Mononuclear cell (primary cell): Measurements from ENCODE around the gene JPH3. TPM values are rescaled to one million over a fixed set of nuclear protein-coding genes. Genes with fewer than 3 reads are reported as not detected.

Experiments
- H3K27me3 ChIP-seq: 2 replicates; pipeline ENCODE4 v1.6.0; 2011; ENCODE audit warnings: low read length, control low read depth; ENCODE audit not compliant: insufficient read depth
- H3K4me1 ChIP-seq: 2 replicates; pipeline ENCODE4 v1.5.1; 2011; ENCODE audit warnings: mild to moderate bottlenecking, low read length, control low read depth; ENCODE audit not compliant: insufficient read depth
- H3K4me3 ChIP-seq: 2 replicates; pipeline ENCODE4 v1.5.1; 2011; ENCODE audit warnings: mild to moderate bottlenecking, low read length, moderate library complexity
- H3K9me3 ChIP-seq: 2 replicates; pipeline ENCODE4 v1.5.1; 2011; ENCODE audit warnings: low read depth, mild to moderate bottlenecking, control low read depth, low read length
- total RNA-seq: library from RNA; depleted of rRNA; stranded (reverse); fragments of >200 nt; gene quantifications from one replicate; pipeline ENCODE4 v1.2.3, GENCODE V29; 2012

The JPH3 gene
- not detected for total RNA-seq

DNA sequence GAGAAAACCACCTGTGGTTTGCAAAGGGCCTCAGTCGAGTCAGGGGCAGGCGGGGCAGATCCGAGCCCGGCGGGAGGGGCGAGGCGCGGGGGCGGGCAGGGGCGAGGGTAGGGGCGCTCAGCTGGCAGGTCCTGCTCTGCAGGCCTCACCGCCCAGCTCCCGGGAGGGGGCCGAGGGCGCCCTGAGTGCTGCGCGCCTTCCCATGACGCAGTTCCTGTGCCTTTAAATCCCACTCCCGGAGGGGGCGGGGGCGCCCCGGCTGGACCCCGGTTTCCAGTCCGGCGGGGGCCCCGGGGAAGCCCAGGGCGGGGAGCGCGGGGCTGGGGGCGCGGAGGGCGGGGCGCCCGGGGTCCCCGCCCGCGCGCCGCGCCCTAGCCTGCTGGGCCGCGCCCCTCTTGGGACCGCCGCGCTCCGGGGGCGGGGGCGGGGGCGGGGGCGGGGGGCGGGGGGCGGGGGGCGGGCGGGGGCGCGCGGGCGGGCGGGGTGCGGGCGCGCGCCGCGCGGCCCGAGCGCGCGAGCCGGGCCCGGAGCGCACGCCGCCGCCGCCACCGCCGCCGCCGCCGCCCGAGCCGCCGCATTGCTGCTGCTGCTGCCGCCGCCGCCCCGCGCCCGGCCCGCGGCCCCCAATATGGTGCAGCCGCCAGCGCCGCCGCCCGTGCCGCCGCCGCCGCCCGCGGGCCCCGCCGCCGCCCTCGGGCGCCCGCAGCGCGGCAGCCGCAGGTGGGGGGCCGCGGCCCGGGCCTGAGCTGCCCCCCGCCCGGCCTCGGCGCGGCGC is at the start of gene JPH3:
Gene JPH3, plus strand, starts transcription at position 508 of the 775 bp plus-strand sequence. CDS start 639 bp downstream, outside the sequence.
- H3K4me1 ChIP-seq: no peaks in the 10 kb centered on the region
- H3K27me3 ChIP-seq: peaks cover 39% of the 10 kb centered on the region
- H3K9me3 ChIP-seq: no peaks in the 10 kb centered on the region
- H3K4me3 ChIP-seq: no peak within 1 kb of the TSS

- no peaks in the 10 kb centered on the region for H3K27me3 ChIP-seq
- no peaks in the 10 kb centered on the region for H3K9me3 ChIP-seq
- no peak overlapping the region for H3K4me3 ChIP-seq
- H3K4me1 ChIP-seq: peaks cover 20% of the 10 kb centered on the region
Measured at GRCh38 chr16:87552772-87553573, 49.3 kb upstream of the JPH3 start.

GRCh38 chr16:87554754-87555427 is 47.4 kb upstream of the JPH3 start:
- Histone ChIP-seq H3K27me3 (no peaks in the 10 kb centered on the region), H3K4me3 (no peak overlapping the region)

DNA sequence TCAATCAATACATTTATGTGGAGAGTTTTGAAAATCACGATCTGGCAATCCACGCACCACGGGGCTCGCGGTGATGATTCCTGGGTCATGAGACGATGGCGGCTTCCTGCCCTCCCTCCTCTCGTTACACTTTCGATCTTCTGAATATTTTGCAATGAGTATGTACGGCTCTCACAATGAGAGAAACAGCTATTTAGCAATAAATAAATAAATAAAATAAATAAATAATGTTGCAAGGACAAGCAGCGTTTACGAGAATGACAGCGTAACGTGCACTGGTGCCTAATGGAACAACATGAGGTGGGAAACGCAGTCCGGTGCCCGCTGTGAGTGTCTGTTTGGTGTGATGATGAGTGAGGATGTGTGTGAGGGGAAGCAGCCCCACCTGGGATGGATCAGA is 46.7 kb upstream of the JPH3 start:
- Histone ChIP-seq H3K4me3 (no peak overlapping the region), H3K4me1 (peaks cover 20% of the 10 kb centered on the region), H3K27me3 (no peaks in the 10 kb centered on the region)

More at GRCh38 chr16:87554754-87555427, 47.4 kb upstream of the JPH3 start:
- H3K9me3 ChIP-seq: no peaks in the 10 kb centered on the region
- H3K4me1 ChIP-seq: peaks cover 20% of the 10 kb centered on the region

GRCh38 chr16:87556941-87557459 is 45.3 kb upstream of the JPH3 start:
- H3K4me1 ChIP-seq: peaks cover 20% of the 10 kb centered on the region
- H3K27me3 ChIP-seq: no peaks in the 10 kb centered on the region
- H3K4me3 ChIP-seq: no peak overlapping the region
- H3K9me3 ChIP-seq: no peaks in the 10 kb centered on the region

More for the DNA sequence above, 46.7 kb upstream of the JPH3 start:
- no peaks in the 10 kb centered on the region for H3K9me3 ChIP-seq

DNA sequence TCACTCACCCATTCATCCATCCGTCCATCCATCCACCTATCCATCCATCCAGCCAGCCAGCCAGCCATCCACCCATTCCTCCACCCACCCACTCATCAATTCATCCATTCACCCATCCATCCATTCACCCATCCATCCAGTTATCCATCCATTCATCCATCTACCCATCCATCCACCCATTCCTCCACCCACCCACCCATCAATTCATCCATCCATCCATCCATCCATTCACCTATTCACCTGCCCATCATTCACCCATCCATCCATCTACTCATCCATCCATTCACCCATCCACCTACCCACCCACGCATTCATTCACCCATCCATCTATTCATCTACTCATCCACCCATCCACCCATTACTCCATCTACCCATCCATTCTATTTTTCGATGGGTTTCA is 43.6 kb upstream of the JPH3 start:
- Histone ChIP-seq H3K27me3 (no peaks in the 10 kb centered on the region), H3K9me3 (no peaks in the 10 kb centered on the region), H3K4me1 (peaks cover 20% of the 10 kb centered on the region), H3K4me3 (no peak overlapping the region)

DNA sequence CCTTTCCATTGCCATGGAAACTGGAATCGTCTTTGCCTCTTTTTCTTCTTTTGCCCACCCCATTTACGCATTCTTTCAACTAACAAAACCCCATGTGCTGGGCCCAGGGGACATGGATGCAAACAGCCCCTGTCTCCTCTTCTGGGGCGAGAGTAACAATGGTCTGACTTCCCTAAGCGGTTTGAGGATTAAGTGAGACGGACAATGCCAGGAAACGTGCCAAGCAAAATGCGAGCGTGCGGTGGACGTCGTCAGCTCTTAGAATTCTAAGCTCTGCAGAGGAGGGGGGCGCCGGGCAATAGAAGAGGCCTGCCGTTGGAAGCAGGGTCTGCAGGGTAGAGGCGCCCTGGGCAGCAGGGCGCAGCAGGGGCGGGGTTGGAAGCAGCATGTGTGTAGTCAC is 42.4 kb upstream of the JPH3 start:
- Histone ChIP-seq H3K4me1 (peaks cover 10% of the 10 kb centered on the region), H3K27me3 (no peaks in the 10 kb centered on the region), H3K9me3 (no peaks in the 10 kb centered on the region), H3K4me3 (no peak overlapping the region)

DNA sequence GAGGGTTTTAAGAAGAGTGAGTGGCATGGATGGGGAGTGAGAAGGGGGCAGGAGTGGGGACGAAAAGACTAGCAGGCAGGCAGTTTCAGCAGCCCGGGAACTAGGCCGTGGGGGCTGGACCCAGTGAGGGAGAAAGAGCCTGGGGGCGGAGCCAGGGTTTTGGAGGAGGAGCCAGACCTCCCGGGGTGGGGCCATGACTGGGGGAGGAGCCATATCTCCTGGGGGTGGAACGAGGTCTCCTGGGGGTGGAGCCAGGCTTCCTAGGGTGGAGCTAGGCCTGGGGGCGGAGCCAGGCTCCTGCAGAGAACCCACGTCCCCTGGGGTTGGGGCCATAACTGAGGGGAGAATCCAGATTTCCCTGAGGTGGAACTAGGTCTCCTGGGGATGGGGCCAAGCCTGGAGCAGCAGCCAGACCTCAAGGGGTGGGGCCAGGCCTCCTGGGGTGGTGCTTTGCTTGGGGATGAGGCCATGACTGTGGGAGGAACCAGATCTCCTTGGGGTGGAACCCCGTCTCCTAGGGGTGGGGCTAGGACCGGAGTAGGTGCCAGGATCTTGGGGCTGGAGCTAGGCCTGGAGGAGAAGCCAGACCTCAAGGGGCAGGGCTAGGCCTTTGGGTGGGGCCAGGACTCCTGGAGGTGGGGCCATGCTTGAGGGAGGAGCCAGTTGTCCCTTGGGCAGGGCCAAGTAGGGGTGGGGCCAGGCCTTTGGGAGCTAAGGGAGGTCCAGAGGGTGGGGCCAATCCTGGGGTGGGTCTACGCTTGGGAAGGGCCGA is 41.7 kb upstream of the JPH3 start:
- no peak overlapping the region for H3K4me3 ChIP-seq
- no peaks in the 10 kb centered on the region for H3K9me3 ChIP-seq
- H3K4me1 ChIP-seq: peaks cover 6% of the 10 kb centered on the region
- H3K27me3 ChIP-seq: no peaks in the 10 kb centered on the region

GRCh38 chr16:87561200-87562105 is 40.9 kb upstream of the JPH3 start:
- no peaks in the 10 kb centered on the region for H3K9me3 ChIP-seq
- no peaks in the 10 kb centered on the region for H3K27me3 ChIP-seq
- no peaks in the 10 kb centered on the region for H3K4me1 ChIP-seq
- no peak overlapping the region for H3K4me3 ChIP-seq

- H3K4me3 ChIP-seq: no peak overlapping the region
- H3K4me1 ChIP-seq: no peaks in the 10 kb centered on the region
- H3K27me3 ChIP-seq: no peaks in the 10 kb centered on the region
- H3K9me3 ChIP-seq: no peaks in the 10 kb centered on the region
Measured at GRCh38 chr16:87562201-87562600, 40.1 kb upstream of the JPH3 start.

DNA sequence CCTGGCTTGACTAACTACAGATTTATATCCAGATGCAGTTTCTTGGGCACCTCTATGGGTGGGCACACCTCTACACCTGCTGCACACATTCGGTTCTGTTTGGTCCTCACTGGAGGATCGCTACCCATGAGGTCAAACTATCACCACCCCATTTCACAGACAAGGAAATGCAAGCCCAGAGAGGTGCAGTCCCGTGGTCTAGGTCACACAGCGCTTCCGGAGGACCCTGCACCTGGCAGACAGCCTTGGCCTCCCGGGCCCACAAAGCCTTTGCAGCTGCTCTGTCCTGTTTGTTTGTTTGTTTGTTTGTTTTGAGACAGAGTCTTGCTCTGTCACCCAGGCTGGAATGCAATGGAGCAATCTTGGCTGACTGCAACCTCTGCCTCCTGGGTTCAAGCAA is 39.3 kb upstream of the JPH3 start:
- Histone ChIP-seq H3K4me3 (no peak overlapping the region), H3K9me3 (no peaks in the 10 kb centered on the region), H3K4me1 (no peaks in the 10 kb centered on the region), H3K27me3 (no peaks in the 10 kb centered on the region)

GRCh38 chr16:87563714-87564523 is 38.4 kb upstream of the JPH3 start:
- Histone ChIP-seq H3K27me3 (no peaks in the 10 kb centered on the region), H3K9me3 (no peaks in the 10 kb centered on the region), H3K4me1 (no peaks in the 10 kb centered on the region), H3K4me3 (no peak overlapping the region)

GRCh38 chr16:87564524-87564778 is 37.9 kb upstream of the JPH3 start:
- Histone ChIP-seq H3K4me3 (no peak overlapping the region), H3K4me1 (no peaks in the 10 kb centered on the region), H3K9me3 (no peaks in the 10 kb centered on the region), H3K27me3 (no peaks in the 10 kb centered on the region)
